ENCODE results near the gene TNFAIP2. TPM values are rescaled to one million over a fixed set of nuclear protein-coding genes. Genes with fewer than 3 reads are reported as not detected.
"Not testable (repeated sequence)": the region's sequence is repeated elsewhere in the genome, so short reads cannot be mapped to it uniquely, and the experiment has no call there.

The TNFAIP2 gene
- total RNA-seq, 1 donor from 2014 or later: 5.3 TPM

DNA sequence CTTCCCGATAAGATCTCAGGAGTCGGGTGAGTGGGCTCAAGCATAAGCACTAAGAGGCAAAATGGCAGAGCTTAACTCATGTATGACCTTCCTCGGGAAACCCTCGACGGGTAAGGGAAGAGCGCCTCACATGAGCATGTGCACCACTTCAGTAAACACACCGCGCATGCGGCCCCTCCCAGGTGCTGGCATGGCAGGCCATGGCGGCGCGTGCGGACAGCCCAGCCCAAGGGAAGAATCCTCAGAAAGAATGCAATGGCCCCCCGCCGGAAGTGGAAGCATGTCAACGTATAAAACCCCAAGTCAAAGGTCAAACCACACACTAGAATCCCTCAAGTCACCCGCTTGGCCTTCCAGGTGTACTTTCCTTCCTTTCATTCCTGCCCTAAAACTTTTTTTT, 6.6 kb upstream of the TNFAIP2 start:
- no peaks in the 10 kb centered on the region for H3K36me3 ChIP-seq
- Mint-ChIP-seq H3K27ac (no peak overlapping the region), H3K27me3 (ENCODE audit: insufficient read depth, low read depth) (peaks cover 11% of the 10 kb centered on the region), H3K9me3 (no peaks in the 10 kb centered on the region), H3K4me1 (peaks cover 13% of the 10 kb centered on the region), H3K4me3 (peak overlapping the region; percentile 58), H3K36me3 (no peaks in the 10 kb centered on the region)
- H3K79me2 ChIP-seq (ENCODE audit: low read depth): no peaks in the 10 kb centered on the region
- no peaks in the 10 kb centered on the region for H4K20me1 ChIP-seq (ENCODE audit: low read depth)
- H3K27me3 ChIP-seq: peaks cover 4% of the 10 kb centered on the region
- no peak overlapping the region for H3K4me2 ChIP-seq
- H3F3A ChIP-seq (ENCODE audit: low read depth): peaks cover 12% of the 10 kb centered on the region
- H3K4me3 ChIP-seq: no peak overlapping the region
- H3K9me3 ChIP-seq (ENCODE audit: low read depth): no peaks in the 10 kb centered on the region
- H3K27ac ChIP-seq: no peak overlapping the region
- H2AFZ ChIP-seq (replicated peaks): no peak overlapping the region
- no peak overlapping the region for H3K9ac ChIP-seq
- DNase-seq (ENCODE audit: low spot score): no peak
- TF ChIP-seq, protein P1, sequence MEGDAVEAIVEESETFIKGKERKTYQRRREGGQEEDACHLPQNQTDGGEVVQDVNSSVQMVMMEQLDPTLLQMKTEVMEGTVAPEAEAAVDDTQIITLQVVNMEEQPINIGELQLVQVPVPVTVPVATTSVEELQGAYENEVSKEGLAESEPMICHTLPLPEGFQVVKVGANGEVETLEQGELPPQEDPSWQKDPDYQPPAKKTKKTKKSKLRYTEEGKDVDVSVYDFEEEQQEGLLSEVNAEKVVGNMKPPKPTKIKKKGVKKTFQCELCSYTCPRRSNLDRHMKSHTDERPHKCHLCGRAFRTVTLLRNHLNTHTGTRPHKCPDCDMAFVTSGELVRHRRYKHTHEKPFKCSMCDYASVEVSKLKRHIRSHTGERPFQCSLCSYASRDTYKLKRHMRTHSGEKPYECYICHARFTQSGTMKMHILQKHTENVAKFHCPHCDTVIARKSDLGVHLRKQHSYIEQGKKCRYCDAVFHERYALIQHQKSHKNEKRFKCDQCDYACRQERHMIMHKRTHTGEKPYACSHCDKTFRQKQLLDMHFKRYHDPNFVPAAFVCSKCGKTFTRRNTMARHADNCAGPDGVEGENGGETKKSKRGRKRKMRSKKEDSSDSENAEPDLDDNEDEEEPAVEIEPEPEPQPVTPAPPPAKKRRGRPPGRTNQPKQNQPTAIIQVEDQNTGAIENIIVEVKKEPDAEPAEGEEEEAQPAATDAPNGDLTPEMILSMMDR (IDR thresholded peaks at IDR 0.05): no peak
- TF ChIP-seq EZH2phosphoT487 (IDR thresholded peaks at IDR 0.05) (no peak), EZH2 (IDR thresholded peaks at IDR 0.05) (no peak)
- peaks cover 6% of the 10 kb centered on the region for H3K4me1 ChIP-seq

DNA sequence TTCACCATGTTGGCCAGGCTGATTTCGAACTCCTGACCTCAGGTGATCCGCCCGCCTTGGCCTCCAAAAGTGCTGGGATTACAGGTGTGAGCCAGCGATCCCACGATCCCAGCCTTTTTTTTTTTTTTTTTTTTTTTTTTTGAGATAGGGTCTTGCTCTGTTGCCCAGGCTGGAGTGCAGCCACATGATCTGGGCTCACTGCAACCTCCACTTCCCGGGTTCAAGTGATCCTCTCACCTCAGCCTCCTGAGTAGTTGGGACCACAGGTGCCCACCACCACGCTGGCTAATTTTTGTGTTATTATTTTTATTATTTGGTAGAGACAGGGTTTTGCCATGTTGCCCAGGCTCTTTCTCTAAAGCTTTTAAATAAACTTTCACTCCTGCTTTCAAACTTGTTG, 5.8 kb upstream of the TNFAIP2 start:
- peaks cover 20% of the 10 kb centered on the region for H3K4me1 Mint-ChIP-seq
- not testable (repeated sequence) for H3K9ac ChIP-seq; H4K20me1 ChIP-seq (ENCODE audit: low read depth); H3K4me2 ChIP-seq; H2AFZ ChIP-seq (replicated peaks); H3K79me2 ChIP-seq (ENCODE audit: low read depth); H3K9me3 ChIP-seq (ENCODE audit: low read depth); H3K27ac Mint-ChIP-seq; H3K36me3 ChIP-seq; H3K36me3 Mint-ChIP-seq; H3K4me3 ChIP-seq; DNase-seq (ENCODE audit: low spot score); H3K27ac ChIP-seq; H3K4me3 Mint-ChIP-seq; H3K9me3 Mint-ChIP-seq
- peaks cover 11% of the 10 kb centered on the region for H3K27me3 Mint-ChIP-seq (ENCODE audit: insufficient read depth, low read depth)
- H3F3A ChIP-seq (ENCODE audit: low read depth): peaks cover 20% of the 10 kb centered on the region
- peaks cover 15% of the 10 kb centered on the region for H3K4me1 ChIP-seq
- peaks cover 12% of the 10 kb centered on the region for H3K27me3 ChIP-seq

DNA sequence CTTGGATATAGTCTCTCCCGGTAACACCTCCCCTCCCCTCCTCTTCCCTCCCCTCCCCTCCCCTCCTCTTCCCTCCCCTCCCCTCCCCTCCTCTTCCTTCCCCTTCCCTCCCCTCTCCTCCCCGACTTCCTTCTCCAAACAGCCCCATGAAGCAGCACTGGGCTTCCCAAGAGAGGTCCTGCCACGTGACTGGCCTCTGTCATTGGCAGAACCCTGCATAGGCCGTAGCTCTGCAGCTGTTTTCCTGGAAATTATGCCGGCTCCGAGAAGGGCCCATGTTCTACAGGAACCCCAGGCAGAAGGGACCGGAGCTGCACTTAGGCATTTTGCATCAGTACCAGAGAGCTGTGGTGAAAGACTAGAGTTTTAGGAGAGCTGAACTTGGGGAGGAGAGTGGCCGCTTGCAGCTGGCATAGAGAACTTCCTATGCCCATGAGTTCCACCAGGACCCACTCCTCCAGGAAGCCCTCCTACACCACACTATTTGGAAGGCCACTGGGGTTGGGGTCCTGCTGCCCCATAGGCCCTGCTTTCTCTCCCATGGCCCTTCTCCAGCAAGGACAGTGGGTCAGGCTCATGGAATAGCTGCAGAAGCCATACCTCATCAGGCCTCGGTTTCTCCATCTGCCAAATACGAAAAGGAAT, 5.1 kb upstream of the TNFAIP2 start:
- no peaks in the 10 kb centered on the region for H3K9me3 Mint-ChIP-seq
- Histone ChIP-seq H3K4me3 (no peak overlapping the region), H2AFZ (replicated peaks) (no peak overlapping the region), H3K4me2 (no peak overlapping the region), H3F3A (ENCODE audit: low read depth) (peaks cover 25% of the 10 kb centered on the region), H3K36me3 (no peaks in the 10 kb centered on the region), H3K27me3 (peaks cover 19% of the 10 kb centered on the region), H3K4me1 (peaks cover 20% of the 10 kb centered on the region), H3K9me3 (ENCODE audit: low read depth) (no peaks in the 10 kb centered on the region), H3K9ac (no peak overlapping the region), H3K79me2 (ENCODE audit: low read depth) (no peaks in the 10 kb centered on the region), H4K20me1 (ENCODE audit: low read depth) (no peaks in the 10 kb centered on the region), H3K27ac (no peak overlapping the region)
- no peaks in the 10 kb centered on the region for H3K36me3 Mint-ChIP-seq
- TF ChIP-seq EZH2 (IDR thresholded peaks at IDR 0.05): no peak
- TF ChIP-seq, protein P1 (IDR thresholded peaks at IDR 0.05): no peak
- no peak for TF ChIP-seq EZH2phosphoT487 (IDR thresholded peaks at IDR 0.05)
- H3K27ac Mint-ChIP-seq: no peak overlapping the region
- peaks cover 18% of the 10 kb centered on the region for H3K4me1 Mint-ChIP-seq
- no peak for DNase-seq (ENCODE audit: low spot score)
- peaks cover 11% of the 10 kb centered on the region for H3K27me3 Mint-ChIP-seq (ENCODE audit: insufficient read depth, low read depth)
- H3K4me3 Mint-ChIP-seq: no peak overlapping the region

DNA sequence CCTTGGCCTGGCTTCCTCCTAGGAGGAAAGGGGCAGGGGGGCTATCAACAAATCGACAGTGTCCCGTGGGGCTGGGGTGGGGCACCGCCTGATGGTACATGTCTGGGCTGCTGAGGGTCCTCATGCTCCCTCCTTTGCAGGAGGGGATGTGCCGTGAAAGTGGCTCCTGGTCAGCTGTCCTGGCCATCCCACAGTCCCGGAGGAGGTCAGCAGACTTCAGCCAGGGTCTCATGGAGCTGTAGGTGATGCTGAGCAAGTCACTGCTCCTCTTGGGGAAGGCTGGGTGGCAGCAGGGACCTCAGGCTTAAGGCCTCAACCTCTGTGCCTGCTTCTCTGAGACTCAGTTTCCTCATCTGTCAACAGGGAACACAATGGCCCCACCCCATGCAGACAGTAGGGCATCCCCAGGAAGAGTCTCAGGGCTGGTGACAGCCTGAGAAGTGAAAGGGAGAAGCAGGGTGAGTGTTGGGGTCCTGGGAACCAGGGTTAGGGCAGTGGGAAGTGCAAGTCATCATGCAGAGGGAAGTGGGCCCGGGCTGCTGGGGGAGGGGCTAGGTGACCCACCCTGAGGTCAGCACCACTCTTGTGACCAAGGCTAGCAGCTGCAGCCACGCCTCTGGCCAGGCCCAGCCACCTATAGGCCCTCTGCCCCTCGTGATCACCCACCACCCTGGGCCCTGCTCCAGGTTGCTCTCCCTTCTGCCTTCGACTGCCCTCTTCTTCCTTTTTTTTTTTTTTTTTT, 4.4 kb upstream of the TNFAIP2 start:
- Mint-ChIP-seq H3K9me3 (no peaks in the 10 kb centered on the region), H3K36me3 (no peaks in the 10 kb centered on the region), H3K4me1 (peaks cover 17% of the 10 kb centered on the region), H3K4me3 (no peak overlapping the region), H3K27ac (no peak overlapping the region), H3K27me3 (ENCODE audit: insufficient read depth, low read depth) (peaks cover 11% of the 10 kb centered on the region)
- H3K9ac ChIP-seq: no peak overlapping the region
- peaks cover 26% of the 10 kb centered on the region for H3K27me3 ChIP-seq
- no peaks in the 10 kb centered on the region for H4K20me1 ChIP-seq (ENCODE audit: low read depth)
- H3K4me2 ChIP-seq: no peak overlapping the region
- no peak for DNase-seq (ENCODE audit: low spot score)
- no peak overlapping the region for H3K27ac ChIP-seq
- no peaks in the 10 kb centered on the region for H3K9me3 ChIP-seq (ENCODE audit: low read depth)
- H3K4me3 ChIP-seq: no peak overlapping the region
- TF ChIP-seq, protein P1 (IDR thresholded peaks at IDR 0.05): no peak
- TF ChIP-seq EZH2 (IDR thresholded peaks at IDR 0.05) (no peak), EZH2phosphoT487 (IDR thresholded peaks at IDR 0.05) (no peak)
- no peaks in the 10 kb centered on the region for H3K79me2 ChIP-seq (ENCODE audit: low read depth)
- H3K4me1 ChIP-seq: peaks cover 25% of the 10 kb centered on the region
- no peak overlapping the region for H2AFZ ChIP-seq (replicated peaks)
- H3F3A ChIP-seq (ENCODE audit: low read depth): peaks cover 25% of the 10 kb centered on the region
- no peaks in the 10 kb centered on the region for H3K36me3 ChIP-seq

DNA sequence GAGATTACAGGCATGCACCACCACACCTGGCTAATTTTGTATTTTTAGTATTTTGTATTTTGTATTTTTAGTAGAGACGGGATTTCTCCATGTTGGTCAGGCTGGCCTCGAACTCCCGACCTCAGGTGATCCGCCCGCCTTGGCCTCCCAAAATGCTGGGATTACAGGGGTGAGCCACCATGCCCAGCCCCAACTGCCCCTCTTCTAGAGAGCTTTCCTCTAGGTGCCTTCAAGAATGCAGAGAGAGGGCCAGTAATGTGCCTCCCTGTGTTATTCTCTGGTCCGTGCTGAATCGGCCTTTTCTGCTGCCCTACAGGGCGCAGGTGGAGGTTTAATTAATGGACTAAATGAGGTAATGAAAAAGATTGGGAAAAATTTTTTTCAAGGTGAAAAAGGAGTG, 3.7 kb upstream of the TNFAIP2 start:
- Mint-ChIP-seq H3K4me1 (peaks cover 22% of the 10 kb centered on the region), H3K27ac (peak overlapping the region; percentile 87), H3K27me3 (ENCODE audit: insufficient read depth, low read depth) (peaks cover 12% of the 10 kb centered on the region)
- H3K36me3 ChIP-seq; H3K9me3 ChIP-seq (ENCODE audit: low read depth); H3K4me2 ChIP-seq; H3K4me3 Mint-ChIP-seq; H2AFZ ChIP-seq (replicated peaks); H3K4me3 ChIP-seq; H3K27ac ChIP-seq; H3K79me2 ChIP-seq (ENCODE audit: low read depth); DNase-seq (ENCODE audit: low spot score); H3K9me3 Mint-ChIP-seq; H4K20me1 ChIP-seq (ENCODE audit: low read depth); H3K36me3 Mint-ChIP-seq; H3K9ac ChIP-seq: not testable (repeated sequence)
- peaks cover 25% of the 10 kb centered on the region for H3K4me1 ChIP-seq
- H3F3A ChIP-seq (ENCODE audit: low read depth): peaks cover 25% of the 10 kb centered on the region
- peaks cover 32% of the 10 kb centered on the region for H3K27me3 ChIP-seq

Data from neural progenitor cell (in vitro differentiated cells).